ENCODE measurements around the gene SETDB2.
A peak's percentile ranks its signal among the peaks of the same experiment; 100 is the strongest.
"Not testable (repeated sequence)": the region's sequence is repeated elsewhere in the genome, so short reads cannot be mapped to it uniquely, and the experiment has no call there.

Gene SETDB2

DNA sequence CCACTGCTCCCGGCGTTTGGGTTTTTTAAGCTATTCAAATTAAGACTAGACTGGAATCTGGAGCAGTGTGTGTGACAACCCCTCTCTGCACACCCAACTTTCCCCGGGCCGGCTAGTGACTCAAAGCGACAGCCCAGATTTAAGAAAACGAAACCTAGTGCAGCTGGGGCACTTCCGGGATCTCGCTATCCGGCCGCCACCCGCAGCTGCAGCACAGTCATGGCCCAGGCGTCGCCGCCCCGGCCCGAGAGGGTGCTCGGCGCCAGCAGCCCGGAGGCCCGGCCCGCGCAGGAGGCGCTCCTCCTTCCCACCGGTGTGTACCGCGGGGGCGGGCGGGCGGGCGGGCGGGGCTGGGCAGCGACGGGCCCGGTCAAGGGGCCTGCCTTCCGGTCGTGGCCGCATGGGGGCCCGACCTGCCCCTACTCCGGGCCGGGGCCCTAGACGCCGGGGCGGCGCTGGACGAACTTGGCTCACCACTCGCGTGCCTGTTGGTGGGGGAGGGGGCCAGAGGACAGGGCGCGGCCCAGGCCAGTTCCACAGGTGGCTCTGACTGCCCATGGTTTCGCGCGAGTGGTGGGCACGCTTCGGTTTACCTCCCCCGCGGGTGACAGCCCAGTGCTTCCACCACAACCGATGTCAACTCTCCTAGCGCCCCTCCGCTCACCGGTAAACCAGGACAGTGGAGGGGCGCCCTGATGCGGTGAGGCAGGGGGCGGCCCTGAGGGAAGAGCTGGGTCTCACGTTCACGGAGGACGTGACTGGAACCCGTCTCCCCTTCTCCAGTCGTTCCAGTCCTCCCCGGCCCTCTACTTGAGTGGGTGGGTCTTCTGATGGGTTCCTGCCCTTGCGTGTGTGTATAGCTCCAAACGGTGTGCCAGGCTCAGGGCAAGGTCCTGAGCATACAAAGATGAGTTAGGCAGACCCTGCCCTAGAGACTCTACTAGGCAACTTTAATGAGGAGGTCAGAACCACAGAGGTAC, 52.0 kb downstream of the SETDB2 start, which contains the start of gene PHF11:
Gene PHF11, plus strand, starts transcription at position 171 of the 980 bp plus-strand sequence. Its CDS starts 49 bp downstream, at position 220.
- Histone ChIP-seq H3K4ac (ENCODE audit: low read length) (no peak within 1 kb of the TSS), H2AFZ (ENCODE audit: low read length) (no peak within 1 kb of the TSS), H4K91ac (ENCODE audit: low read depth, low read length, poor library complexity) (no peak within 1 kb of the TSS), H3K23ac (ENCODE audit: low read depth, low read length, poor library complexity) (peak within 1 kb of the TSS; percentile 80), H3K36me3 (replicated peaks in 1 of 2; ENCODE audit: control insufficient read depth in 2 of 2, insufficient read depth in 2 of 2, low read length in 2 of 2) (no peaks in the 10 kb centered on the region), H3K4me2 (ENCODE audit: insufficient read depth, low read length, poor library complexity, severe bottlenecking) (peak within 1 kb of the TSS; percentile 63), H3K9ac (ENCODE audit: low read depth, low read length, poor library complexity) (peak within 1 kb of the TSS; percentile 46), H3K27ac (replicated peaks; ENCODE audit: low read length) (no peak within 1 kb of the TSS), H3K9me3 (replicated peaks in 1 of 2; ENCODE audit: control insufficient read depth in 2 of 2, insufficient read depth in 1 of 2, low read depth in 1 of 2, low read length in 2 of 2) (no peaks in the 10 kb centered on the region), H3K27me3 (ENCODE audit: control insufficient read depth in 3 of 3, insufficient read depth in 3 of 3, low read depth in 1 of 3, low read length in 3 of 3) (no peaks in the 10 kb centered on the region), H4K8ac (ENCODE audit: low read depth, low read length) (no peak within 1 kb of the TSS), H2AK5ac (ENCODE audit: low read depth, low read length) (peak within 1 kb of the TSS; percentile 9), H2BK120ac (ENCODE audit: low read depth, low read length) (peak within 1 kb of the TSS; percentile 21), H2BK15ac (ENCODE audit: low read length) (no peak within 1 kb of the TSS), H3K4me1 (ENCODE audit: control insufficient read depth in 2 of 2, insufficient read depth in 1 of 2, low read depth in 1 of 2, low read length in 2 of 2) (no peaks in the 10 kb centered on the region), H2BK5ac (ENCODE audit: low read length) (no peak within 1 kb of the TSS), H3K4me3 (ENCODE audit: low read length in 2 of 2) (peak within 1 kb of the TSS in 1 of 2 donors; percentile 80), H3K79me1 (ENCODE audit: low read depth, low read length) (no peaks in the 10 kb centered on the region), H2BK12ac (ENCODE audit: low read length) (no peak within 1 kb of the TSS), H3K14ac (ENCODE audit: low read length) (no peak within 1 kb of the TSS), H3K18ac (ENCODE audit: low read length) (peak within 1 kb of the TSS; percentile 85)
- no CpG with 5 or more reads among the region's 71 CpGs for WGBS, 2 donors (ENCODE audit: extremely low coverage in 2 of 2, insufficient read length in 2 of 2, insufficient replicate concordance in 1 of 2)
- peak; percentile 46 for DNase-seq (ENCODE audit: low spot score)

DNA sequence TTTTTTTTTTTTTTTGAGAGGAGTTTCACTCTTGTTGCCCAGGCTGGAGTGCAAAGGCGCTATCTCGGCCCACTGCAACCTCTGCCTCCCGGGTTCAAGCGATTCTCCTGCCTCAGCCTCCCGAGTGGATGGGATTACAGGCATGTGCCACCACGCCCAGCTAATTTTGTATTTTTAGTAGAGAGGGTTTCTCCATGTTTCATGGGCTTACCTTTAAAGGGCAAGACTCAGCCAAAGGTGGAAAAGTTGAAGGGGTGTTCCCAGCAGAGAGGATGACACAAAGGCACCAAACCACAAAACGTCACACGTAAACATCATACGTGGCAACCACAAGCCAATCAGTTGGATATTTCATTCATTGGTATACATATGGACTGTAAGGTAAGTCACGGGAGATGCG, 52.8 kb downstream of the SETDB2 start:
- not testable (repeated sequence) for H3K4me1 ChIP-seq (ENCODE audit: control insufficient read depth in 2 of 2, insufficient read depth in 1 of 2, low read depth in 1 of 2, low read length in 2 of 2); H2AFZ ChIP-seq (ENCODE audit: low read length); H2BK12ac ChIP-seq (ENCODE audit: low read length); H4K8ac ChIP-seq (ENCODE audit: low read depth, low read length); H2AK5ac ChIP-seq (ENCODE audit: low read depth, low read length); H2BK5ac ChIP-seq (ENCODE audit: low read length); H2BK120ac ChIP-seq (ENCODE audit: low read depth, low read length); H3K79me1 ChIP-seq (ENCODE audit: low read depth, low read length); DNase-seq (ENCODE audit: low spot score); H3K4me3 ChIP-seq (ENCODE audit: low read length in 2 of 2); H4K91ac ChIP-seq (ENCODE audit: low read depth, low read length, poor library complexity); H3K27me3 ChIP-seq (ENCODE audit: control insufficient read depth in 3 of 3, insufficient read depth in 3 of 3, low read depth in 1 of 3, low read length in 3 of 3); H3K14ac ChIP-seq (ENCODE audit: low read length); H3K4me2 ChIP-seq (ENCODE audit: insufficient read depth, low read length, poor library complexity, severe bottlenecking); H3K27ac ChIP-seq (replicated peaks; ENCODE audit: low read length); H3K9me3 ChIP-seq (replicated peaks in 1 of 2; ENCODE audit: control insufficient read depth in 2 of 2, insufficient read depth in 1 of 2, low read depth in 1 of 2, low read length in 2 of 2); H3K9ac ChIP-seq (ENCODE audit: low read depth, low read length, poor library complexity); H3K23ac ChIP-seq (ENCODE audit: low read depth, low read length, poor library complexity); H3K36me3 ChIP-seq (replicated peaks in 1 of 2; ENCODE audit: control insufficient read depth in 2 of 2, insufficient read depth in 2 of 2, low read length in 2 of 2); H2BK15ac ChIP-seq (ENCODE audit: low read length); H3K18ac ChIP-seq (ENCODE audit: low read length); H3K4ac ChIP-seq (ENCODE audit: low read length)
- no CpG with 5 or more reads among the region's 11 CpGs for WGBS, 2 donors (ENCODE audit: extremely low coverage in 2 of 2, insufficient read length in 2 of 2, insufficient replicate concordance in 1 of 2)

DNA sequence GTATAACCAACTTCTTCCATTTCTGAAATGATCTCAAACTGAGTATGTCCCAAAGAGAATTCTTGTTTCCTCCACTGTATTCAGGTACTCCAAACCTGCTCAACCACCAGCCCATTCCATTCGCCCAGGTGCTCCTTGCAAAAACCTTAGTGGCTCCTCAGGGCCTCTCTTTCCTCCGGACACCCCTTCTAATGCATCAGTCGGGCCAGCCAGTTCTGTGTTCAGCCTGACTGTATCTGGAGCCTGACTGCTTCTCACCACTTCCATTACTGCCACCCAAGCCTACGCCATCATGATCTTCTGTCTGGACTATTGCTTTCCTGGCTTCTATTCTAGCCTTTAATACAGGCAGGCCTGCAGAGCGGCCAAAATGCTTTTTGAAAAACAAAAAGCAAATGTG, 53.2 kb downstream of the SETDB2 start:
- Histone ChIP-seq H4K8ac (ENCODE audit: low read depth, low read length) (no peak overlapping the region), H2BK12ac (ENCODE audit: low read length) (no peak overlapping the region), H3K9me3 (replicated peaks in 1 of 2; ENCODE audit: control insufficient read depth in 2 of 2, insufficient read depth in 1 of 2, low read depth in 1 of 2, low read length in 2 of 2) (no peaks in the 10 kb centered on the region), H3K36me3 (replicated peaks in 1 of 2; ENCODE audit: control insufficient read depth in 2 of 2, insufficient read depth in 2 of 2, low read length in 2 of 2) (no peaks in the 10 kb centered on the region), H3K23ac (ENCODE audit: low read depth, low read length, poor library complexity) (no peak overlapping the region), H3K18ac (ENCODE audit: low read length) (no peak overlapping the region), H2BK15ac (ENCODE audit: low read length) (no peak overlapping the region), H3K27me3 (ENCODE audit: control insufficient read depth in 3 of 3, insufficient read depth in 3 of 3, low read depth in 1 of 3, low read length in 3 of 3) (no peaks in the 10 kb centered on the region), H3K4me3 (ENCODE audit: low read length in 2 of 2) (no peak overlapping the region), H2BK120ac (ENCODE audit: low read depth, low read length) (no peak overlapping the region), H2AK5ac (ENCODE audit: low read depth, low read length) (no peak overlapping the region), H3K4ac (ENCODE audit: low read length) (no peak overlapping the region), H2BK5ac (ENCODE audit: low read length) (no peak overlapping the region), H4K91ac (ENCODE audit: low read depth, low read length, poor library complexity) (no peak overlapping the region), H3K4me1 (ENCODE audit: control insufficient read depth in 2 of 2, insufficient read depth in 1 of 2, low read depth in 1 of 2, low read length in 2 of 2) (no peaks in the 10 kb centered on the region), H3K9ac (ENCODE audit: low read depth, low read length, poor library complexity) (no peak overlapping the region), H3K79me1 (ENCODE audit: low read depth, low read length) (no peaks in the 10 kb centered on the region), H3K14ac (ENCODE audit: low read length) (no peak overlapping the region), H3K4me2 (ENCODE audit: insufficient read depth, low read length, poor library complexity, severe bottlenecking) (no peak overlapping the region), H2AFZ (ENCODE audit: low read length) (no peak overlapping the region), H3K27ac (replicated peaks; ENCODE audit: low read length) (no peak overlapping the region)
- DNase-seq (ENCODE audit: low spot score), result no peak
- no CpG with 5 or more reads among the region's 5 CpGs for WGBS, 2 donors (ENCODE audit: extremely low coverage in 2 of 2, insufficient read length in 2 of 2, insufficient replicate concordance in 1 of 2)

DNA sequence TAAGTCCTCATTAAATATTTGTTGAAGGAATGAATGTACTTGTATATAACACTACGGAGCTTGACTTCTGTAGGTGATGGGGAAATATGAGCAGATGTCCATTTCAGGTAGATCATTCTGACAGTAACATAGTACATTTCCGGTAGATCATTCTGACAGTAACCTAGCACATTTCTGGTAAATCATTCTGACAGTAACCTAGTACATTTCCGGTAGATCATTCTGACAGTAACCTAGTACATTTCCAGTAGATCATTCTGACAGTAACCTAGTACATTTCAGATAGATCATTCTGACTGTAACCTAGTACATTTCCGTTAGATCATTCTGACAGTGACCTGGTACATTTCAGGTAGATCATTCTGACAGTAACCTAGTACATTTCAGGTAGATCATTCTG, 54.1 kb downstream of the SETDB2 start:
- Histone ChIP-seq H4K8ac (ENCODE audit: low read depth, low read length) (no peak overlapping the region), H2AFZ (ENCODE audit: low read length) (no peak overlapping the region), H2BK15ac (ENCODE audit: low read length) (no peak overlapping the region), H3K27ac (replicated peaks; ENCODE audit: low read length) (no peak overlapping the region), H3K36me3 (replicated peaks in 1 of 2; ENCODE audit: control insufficient read depth in 2 of 2, insufficient read depth in 2 of 2, low read length in 2 of 2) (no peaks in the 10 kb centered on the region), H2AK5ac (ENCODE audit: low read depth, low read length) (no peak overlapping the region), H3K4ac (ENCODE audit: low read length) (no peak overlapping the region), H4K91ac (ENCODE audit: low read depth, low read length, poor library complexity) (no peak overlapping the region), H3K79me1 (ENCODE audit: low read depth, low read length) (no peaks in the 10 kb centered on the region), H3K4me3 (ENCODE audit: low read length in 2 of 2) (no peak overlapping the region), H2BK5ac (ENCODE audit: low read length) (no peak overlapping the region), H3K23ac (ENCODE audit: low read depth, low read length, poor library complexity) (no peak overlapping the region), H3K18ac (ENCODE audit: low read length) (no peak overlapping the region), H3K9me3 (replicated peaks in 1 of 2; ENCODE audit: control insufficient read depth in 2 of 2, insufficient read depth in 1 of 2, low read depth in 1 of 2, low read length in 2 of 2) (no peaks in the 10 kb centered on the region), H2BK120ac (ENCODE audit: low read depth, low read length) (no peak overlapping the region), H3K4me2 (ENCODE audit: insufficient read depth, low read length, poor library complexity, severe bottlenecking) (no peak overlapping the region), H2BK12ac (ENCODE audit: low read length) (no peak overlapping the region), H3K9ac (ENCODE audit: low read depth, low read length, poor library complexity) (no peak overlapping the region), H3K4me1 (ENCODE audit: control insufficient read depth in 2 of 2, insufficient read depth in 1 of 2, low read depth in 1 of 2, low read length in 2 of 2) (no peaks in the 10 kb centered on the region), H3K14ac (ENCODE audit: low read length) (no peak overlapping the region), H3K27me3 (ENCODE audit: control insufficient read depth in 3 of 3, insufficient read depth in 3 of 3, low read depth in 1 of 3, low read length in 3 of 3) (no peaks in the 10 kb centered on the region)
- no peak for DNase-seq (ENCODE audit: low spot score)
- WGBS, 2 donors (ENCODE audit: extremely low coverage in 2 of 2, insufficient read length in 2 of 2, insufficient replicate concordance in 1 of 2), result no CpG with 5 or more reads among the region's 4 CpGs

All from neuronal stem cell (in vitro differentiated cells).